Measurements from ENCODE around the gene IMPA2.

GRCh38 chr18:12021077-12021476 lies 39.8 kb downstream of the IMPA2 start:
- TF ChIP-seq AHR (CRISPR knock-in tag; IDR thresholded peaks at IDR 0.05) (no peak), PHF8 (CRISPR knock-in tag; IDR thresholded peaks at IDR 0.05) (no peak), ZFP90 (CRISPR knock-in tag; IDR thresholded peaks at IDR 0.05; ENCODE audit: borderline replicate concordance) (no peak), CC2D1A (CRISPR knock-in tag; IDR thresholded peaks at IDR 0.05) (no peak), POLR2AphosphoS2 (IDR thresholded peaks at IDR 0.05; ENCODE audit: low read depth, low read length) (no peak), MXI1 (IDR thresholded peaks at IDR 0.05; ENCODE audit: borderline replicate concordance, low read depth, low read length) (no peak)
- TF ChIP-seq, protein P1, sequence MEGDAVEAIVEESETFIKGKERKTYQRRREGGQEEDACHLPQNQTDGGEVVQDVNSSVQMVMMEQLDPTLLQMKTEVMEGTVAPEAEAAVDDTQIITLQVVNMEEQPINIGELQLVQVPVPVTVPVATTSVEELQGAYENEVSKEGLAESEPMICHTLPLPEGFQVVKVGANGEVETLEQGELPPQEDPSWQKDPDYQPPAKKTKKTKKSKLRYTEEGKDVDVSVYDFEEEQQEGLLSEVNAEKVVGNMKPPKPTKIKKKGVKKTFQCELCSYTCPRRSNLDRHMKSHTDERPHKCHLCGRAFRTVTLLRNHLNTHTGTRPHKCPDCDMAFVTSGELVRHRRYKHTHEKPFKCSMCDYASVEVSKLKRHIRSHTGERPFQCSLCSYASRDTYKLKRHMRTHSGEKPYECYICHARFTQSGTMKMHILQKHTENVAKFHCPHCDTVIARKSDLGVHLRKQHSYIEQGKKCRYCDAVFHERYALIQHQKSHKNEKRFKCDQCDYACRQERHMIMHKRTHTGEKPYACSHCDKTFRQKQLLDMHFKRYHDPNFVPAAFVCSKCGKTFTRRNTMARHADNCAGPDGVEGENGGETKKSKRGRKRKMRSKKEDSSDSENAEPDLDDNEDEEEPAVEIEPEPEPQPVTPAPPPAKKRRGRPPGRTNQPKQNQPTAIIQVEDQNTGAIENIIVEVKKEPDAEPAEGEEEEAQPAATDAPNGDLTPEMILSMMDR (CRISPR knock-in tag; IDR thresholded peaks at IDR 0.05): no peak
- TF ChIP-seq, protein P2, sequence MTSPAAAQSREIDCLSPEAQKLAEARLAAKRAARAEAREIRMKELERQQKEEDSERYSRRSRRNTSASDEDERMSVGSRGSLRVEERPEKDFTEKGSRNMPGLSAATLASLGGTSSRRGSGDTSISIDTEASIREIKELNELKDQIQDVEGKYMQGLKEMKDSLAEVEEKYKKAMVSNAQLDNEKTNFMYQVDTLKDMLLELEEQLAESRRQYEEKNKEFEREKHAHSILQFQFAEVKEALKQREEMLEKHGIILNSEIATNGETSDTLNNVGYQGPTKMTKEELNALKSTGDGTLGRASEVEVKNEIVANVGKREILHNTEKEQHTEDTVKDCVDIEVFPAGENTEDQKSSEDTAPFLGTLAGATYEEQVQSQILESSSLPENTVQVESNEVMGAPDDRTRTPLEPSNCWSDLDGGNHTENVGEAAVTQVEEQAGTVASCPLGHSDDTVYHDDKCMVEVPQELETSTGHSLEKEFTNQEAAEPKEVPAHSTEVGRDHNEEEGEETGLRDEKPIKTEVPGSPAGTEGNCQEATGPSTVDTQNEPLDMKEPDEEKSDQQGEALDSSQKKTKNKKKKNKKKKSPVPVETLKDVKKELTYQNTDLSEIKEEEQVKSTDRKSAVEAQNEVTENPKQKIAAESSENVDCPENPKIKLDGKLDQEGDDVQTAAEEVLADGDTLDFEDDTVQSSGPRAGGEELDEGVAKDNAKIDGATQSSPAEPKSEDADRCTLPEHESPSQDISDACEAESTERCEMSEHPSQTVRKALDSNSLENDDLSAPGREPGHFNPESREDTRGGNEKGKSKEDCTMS (CRISPR knock-in tag; conservative IDR thresholded peaks at IDR 0.05): no peak

Data from HepG2 (cell line).